HG02759 (cell line): ENCODE measurements around the gene GJB5.
"Not testable (repeated sequence)": the region's sequence is repeated elsewhere in the genome, so short reads cannot be mapped to it uniquely, and the experiment has no call there.

Experiments
- ATAC-seq: cut with Tn5 transposase; IDR thresholded peaks from one replicate; pipeline ENCODE4 v1.9.1; 2021; ENCODE audit warnings: mild to moderate bottlenecking, moderate library complexity; ENCODE audit not compliant: unreplicated experiment

The GJB5 gene

DNA sequence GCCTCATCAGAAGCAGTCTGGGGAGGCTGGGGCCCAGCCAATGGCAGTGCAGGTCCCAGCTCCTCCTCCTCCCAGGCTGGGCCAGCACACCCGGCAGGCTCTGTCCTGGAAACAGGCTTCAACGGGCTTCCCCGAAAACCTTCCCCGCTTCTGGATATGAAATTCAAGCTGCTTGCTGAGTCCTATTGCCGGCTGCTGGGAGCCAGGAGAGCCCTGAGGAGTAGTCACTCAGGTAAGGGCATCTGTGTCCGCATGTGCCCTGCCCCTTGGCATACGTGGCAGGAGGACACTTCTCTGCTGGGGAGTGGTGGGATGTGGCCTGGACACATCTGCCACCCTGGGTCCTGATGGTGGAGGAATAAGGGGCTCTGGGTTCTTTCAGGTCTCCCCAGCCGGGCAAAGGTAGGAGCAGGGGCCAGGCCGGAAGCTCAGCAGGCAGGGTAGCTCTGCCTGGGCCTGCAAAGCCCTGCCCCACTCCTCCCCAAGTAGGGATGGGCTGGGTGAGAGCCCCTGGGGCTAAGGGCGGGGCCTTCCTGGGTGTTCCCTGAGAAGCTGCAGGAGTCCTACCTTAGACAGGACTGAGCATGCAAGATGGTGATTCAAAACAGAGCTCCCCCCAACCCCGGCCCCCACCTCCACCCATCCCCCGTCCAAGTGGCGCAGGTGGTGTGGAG is at the start of gene GJB5:
TSS of gene GJB5 (plus strand) at position 84 of the 674 bp plus-strand sequence. CDS start 2,284 bp downstream, outside the sequence.
- no peak for ATAC-seq

DNA sequence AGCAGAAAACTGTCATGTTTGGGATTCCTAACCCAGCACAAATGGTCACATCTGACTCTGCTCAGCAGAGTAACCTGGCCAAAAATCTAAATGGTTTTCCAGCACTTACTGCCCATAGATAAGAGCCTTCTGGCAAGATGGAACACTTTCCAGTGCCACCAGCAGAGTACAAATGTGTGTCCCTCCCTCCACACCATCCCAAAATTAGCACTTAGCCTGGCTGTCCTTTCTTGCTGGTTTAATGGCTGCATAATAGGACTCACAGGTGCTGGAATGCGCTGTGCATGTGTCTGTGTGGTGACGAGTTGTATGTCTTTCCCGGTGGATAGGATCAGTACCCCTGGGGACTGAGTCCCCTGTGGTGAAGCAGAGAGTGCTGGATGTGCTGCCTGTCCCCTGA is 49.8 kb upstream of the GJB5 start:
- no peak for ATAC-seq

DNA sequence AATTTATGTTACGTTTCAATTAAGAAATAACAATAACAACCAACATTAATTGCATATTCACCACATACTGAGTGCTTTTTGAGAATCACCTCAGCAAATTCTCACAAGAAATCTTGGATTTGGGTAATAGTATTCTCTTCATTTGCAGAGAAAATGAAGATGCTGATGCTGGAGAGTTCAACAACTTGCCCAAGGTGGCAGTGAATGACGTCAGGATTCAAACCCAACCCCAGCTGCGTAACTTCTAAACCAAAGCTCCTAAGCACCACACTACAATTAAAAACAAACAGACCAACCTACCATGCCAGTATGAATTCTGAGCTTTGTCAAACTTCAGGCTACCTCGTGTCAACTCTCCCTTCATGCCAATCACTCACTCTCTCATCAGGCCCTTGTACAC is 46.7 kb upstream of the GJB5 start:
- ATAC-seq: no peak

DNA sequence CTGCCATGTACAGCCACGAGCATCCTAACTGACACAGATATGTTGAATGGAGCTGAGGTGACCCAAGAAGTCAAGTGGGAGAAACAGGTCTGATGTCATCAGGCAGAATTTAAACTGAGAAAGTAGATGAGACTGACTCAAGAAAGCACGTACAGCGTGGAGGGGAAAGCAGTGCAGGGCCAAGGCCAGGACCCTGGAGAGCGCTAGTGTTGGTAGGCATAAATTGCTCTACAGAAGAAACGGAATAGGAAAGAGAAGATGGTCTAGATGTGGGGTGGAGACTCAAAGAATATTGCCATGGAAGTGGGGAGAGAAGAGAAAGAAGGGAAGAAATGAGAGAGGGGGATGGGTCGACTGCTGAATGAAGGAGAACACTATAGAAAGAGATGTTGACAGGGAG is 45.3 kb upstream of the GJB5 start:
- ATAC-seq: no peak

DNA sequence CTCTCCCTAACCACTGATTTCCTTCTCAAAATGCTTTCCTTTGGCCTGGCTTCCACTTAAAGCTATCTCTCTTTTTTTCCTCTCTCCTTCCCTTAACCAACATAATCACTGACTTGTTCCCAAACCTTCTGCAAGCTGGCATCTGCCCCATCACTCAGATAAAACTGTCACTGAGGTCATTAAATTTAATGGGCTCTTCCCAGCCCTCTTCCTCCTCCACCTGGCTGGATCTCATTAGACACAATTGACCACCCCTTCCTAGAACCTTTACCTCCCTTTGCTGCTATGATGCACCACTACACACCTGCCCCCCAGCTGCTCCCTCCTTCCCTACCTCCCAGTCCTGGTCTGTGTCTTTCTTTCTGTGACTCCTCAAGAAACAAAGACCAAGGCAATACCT is 44.0 kb upstream of the GJB5 start:
- no peak for ATAC-seq

DNA sequence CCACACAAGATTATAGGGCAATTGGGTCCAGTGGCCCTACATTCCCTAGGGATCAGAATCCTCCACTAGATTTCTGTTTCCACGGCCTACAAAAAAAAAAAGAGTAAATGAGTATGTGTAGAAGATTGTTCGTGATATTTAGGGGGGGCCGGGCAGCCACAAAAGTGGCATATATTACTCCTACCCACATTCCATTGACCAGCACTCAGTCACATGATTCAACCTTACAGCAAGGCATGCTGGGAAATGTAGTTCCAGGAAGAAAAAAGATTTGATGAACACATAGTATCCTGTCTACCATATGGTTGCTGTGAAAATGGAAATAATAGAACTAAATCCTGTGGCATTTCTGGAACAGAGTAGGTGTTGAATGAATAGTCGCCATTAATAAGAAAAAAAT is 43.4 kb upstream of the GJB5 start:
- no peak for ATAC-seq

DNA sequence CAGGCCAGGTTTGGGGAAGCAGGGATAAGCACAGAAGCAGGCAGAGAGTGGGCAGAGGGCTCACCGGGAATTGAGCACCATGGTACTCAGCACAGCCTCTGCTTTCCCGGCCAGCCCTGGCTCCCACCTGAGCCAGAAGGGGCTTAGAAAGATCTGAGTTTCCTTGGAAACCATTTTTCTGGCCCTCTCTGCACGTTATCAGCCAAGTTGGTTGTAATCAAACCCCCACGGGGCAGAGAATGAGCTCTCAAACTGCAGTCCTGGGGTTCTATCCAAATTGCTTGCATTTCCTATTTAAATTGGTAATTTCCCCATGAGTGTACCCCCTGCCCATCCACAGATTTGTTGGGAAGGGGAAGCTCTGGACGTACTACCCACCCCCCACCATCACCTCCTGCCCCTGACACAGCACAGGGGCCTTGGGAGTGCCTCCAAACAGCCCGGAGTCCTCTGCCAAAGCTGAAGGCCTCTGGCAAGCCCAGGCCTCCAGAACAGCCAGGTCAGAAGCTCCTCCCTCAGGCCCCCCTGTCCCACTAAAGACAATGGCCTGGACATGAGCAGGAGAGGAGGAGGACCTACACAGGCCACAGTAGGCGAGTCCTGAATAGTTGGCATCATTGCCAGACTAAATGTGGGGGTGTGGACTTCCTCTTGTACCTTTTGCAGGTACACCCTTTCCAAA is 42.7 kb upstream of the GJB5 start:
- no peak for ATAC-seq

DNA sequence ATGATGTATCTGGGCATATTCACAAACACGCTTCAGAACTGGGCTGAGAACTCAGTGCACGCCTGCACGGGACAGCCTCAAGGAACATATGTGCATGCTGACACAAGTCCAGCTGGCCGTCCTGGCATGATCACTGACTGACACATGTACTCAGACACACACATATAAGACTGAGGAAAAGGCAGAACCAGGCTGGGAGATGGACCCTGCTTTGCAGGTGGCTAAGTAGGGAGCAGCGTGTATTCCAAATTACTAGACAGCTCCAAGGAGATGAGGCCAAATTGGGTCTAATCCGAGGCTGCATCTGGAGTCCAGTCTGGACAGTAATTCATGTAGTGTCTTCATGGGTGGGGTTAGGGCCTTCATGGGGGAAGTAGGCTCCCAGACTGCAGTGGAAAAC is 41.4 kb upstream of the GJB5 start:
- no peak for ATAC-seq

DNA sequence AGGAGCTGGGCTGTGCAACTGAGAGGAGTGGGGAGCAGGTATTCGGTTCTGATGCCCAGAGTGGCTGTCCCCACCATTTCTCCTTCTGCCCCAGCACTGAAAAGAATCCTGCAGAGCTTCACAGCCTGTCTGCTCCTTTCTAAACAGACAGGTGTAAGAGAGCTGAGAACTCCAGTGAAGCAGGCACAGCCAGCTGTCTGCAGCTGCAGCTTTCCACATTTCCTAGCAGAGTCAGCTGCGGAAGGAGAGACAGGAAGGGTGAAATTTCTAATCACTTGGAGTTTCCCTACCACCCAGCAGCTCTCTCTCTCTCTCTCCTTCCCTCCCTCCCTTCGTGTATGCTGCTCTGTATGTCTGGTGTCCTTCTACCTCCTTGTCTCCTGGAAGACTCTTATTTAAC is 40.5 kb upstream of the GJB5 start:
- ATAC-seq: no peak

DNA sequence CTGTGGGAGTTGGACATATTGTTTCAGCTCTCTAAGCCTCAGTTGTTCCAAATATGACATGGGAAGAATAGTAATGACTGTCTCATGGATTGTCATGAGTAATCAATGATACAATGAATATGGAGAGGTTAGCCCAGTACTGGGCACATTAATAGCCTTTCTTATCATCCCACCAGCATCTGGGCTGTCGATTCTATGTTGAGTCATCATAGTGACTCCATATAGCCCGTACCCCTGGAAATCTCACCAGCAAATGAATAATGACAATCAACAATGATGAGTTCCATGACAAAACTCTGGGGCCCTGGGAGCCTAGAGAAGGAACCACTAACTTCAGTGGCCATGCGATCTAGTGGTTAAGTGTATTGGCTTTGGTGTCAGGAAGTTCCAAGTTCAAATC is 39.7 kb upstream of the GJB5 start:
- ATAC-seq: no peak

DNA sequence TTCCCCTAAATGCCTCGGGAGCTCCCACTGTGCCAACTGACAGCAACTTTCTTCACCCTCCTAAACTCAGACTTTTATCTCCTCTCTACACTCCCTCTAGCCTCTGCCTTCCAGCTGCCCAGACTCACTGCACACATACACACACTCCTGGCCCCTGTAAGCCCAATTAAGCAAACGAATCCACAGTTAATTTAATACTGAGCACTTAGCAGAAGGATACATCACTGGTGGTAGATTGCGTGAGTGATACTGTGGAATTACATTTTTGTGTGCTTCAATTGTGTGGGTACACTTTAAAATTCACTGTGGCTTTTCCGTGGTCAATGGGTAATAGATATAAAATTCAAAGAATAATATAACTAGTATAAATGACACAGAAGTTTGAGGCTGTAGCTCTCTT is 33.6 kb upstream of the GJB5 start:
- no peak for ATAC-seq

DNA sequence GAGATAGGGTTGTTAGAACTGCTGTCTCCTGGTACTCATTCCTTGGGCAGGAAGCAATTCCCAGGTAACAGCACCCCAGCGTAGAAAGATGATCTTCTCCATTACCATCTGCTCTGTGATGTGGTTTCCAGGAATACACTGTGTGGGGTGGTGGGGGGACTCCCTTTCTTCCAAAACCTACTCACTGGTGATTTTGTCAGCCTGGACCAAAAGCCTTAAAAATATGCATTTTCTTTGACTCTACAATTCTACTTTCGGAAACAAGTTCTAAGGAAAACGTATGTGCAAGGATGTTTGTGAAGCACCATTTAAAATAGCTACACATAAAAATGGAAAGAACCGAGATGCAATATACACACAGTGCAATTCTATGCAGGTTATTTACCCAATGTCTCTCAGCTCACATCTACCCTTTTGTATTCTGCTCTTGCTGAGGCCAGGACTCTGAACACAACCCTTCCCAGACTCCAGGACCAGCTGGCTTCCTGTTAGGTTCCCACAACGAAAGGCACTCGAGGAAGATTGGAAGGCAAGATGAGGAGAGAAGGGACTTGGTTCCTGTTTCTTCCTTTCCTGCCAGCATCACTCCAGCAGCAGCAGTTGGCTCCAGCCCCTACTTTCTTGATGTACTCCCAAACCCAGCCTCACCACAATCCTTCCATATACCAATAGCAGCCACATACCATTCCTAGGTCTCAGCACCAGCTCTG is 33.0 kb upstream of the GJB5 start:
- ATAC-seq: no peak

DNA sequence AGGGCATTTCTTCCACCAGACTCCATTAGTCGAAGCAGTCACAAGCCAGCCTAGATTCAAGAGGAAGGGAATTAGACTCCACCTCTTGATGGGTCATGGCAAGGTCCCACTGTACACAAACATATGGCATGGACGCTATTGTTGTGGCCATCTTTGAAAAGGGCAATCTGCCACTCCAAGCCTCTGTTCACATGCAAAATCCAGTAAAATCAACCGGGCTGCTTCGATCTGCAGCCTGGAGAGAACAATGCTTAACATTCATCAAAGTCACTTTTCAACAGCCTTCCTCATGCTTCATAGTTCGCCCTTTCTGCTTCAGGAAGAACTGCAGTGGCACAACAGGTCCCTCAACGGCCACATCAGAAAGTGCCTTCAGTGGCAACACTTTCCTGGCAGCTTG is 28.0 kb upstream of the GJB5 start:
- no peak for ATAC-seq

DNA sequence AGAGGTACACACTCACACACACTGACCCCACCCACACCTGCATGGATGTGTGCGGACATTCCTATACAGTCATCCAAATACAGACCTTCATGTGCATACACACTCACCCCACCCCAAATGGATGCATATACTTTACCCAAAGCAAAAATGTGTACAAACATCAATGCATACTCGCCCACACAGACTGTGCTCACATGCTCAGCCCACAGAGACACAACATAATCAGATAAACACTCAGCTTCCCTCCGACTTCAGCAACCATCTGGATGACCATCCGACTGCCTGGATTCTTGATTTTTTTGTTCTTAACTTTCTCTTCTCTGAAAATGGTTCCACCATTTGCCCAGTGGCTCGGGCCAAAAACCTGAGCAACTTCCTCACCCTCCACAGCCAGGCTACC is 24.4 kb upstream of the GJB5 start:
- ATAC-seq: no peak

DNA sequence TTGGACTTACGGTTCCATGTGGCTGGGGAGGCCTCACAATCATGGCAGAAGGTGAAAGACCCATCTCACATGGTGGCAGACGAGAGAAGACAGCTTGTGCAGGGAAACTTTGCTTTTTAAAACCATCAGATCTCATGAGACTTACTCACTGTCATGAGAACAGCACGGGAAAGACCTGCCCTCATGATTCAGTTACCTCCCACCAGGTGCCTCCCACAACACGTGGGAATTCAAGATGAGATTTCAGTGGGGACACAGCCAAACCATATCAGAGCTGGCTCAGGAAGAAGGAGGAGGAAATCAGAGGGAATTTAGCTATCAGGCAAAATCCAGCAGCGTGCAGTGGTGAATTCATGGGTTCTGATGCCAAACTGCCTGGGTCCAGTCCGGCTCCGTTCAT is 22.0 kb upstream of the GJB5 start:
- not testable (repeated sequence) for ATAC-seq

DNA sequence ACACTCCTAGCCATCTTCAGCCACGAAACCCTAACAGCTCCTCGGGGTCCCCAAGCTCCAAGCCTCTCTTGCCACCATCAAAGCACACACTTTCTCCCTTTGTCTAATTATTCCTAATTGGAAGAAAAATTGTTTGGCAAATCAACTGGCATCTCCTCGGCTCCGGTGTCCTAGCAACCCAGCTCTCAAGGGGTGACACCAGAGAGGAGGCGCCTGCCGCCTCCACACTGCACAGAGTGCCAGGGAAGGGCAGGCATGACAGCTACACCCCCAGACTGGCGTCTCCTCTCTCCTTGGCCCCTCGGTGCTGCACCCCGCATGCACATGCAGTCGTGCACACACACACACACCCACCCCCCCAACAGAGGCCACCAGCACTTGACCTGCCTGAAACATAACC is 18.2 kb upstream of the GJB5 start:
- ATAC-seq: no peak

DNA sequence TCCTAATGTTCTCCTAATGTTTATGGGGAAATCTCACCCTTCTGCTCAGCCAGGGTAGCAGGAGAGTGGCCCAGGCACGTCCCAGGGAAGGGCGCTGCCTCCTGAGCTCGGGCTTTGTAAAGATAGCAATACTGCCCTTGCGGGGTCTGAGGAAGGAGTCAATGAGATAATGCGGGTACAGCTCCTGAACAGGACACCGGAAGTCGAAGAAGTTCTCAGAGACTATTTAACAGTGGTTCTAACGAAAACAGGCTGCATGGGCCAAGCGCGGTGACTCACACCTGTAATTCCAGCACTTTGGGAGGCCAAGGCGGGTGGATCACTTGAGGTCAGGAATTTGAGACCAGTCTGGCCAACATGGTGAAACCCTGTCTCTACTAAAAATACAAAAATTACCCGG is 17.6 kb upstream of the GJB5 start:
- ATAC-seq: not testable (repeated sequence)

DNA sequence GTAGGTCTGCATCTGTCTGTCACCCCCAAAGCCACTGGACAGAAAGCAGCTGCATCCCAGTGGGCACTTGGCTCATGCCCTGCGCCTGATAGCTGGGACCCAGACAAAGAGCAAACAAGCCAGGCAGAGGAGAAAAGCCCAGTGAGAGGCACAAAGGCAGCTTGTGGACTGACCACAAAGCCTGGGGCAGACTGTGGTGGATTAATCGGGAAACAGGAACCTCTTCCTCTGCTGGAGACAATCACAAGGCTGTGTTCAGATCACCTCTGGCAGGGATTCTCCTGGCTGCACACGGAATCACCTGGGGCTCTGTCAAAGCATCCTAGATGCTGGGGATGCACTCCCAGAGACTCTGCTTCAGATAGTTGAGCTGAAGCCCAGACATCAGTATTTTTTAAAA is 15.2 kb upstream of the GJB5 start:
- no peak for ATAC-seq

DNA sequence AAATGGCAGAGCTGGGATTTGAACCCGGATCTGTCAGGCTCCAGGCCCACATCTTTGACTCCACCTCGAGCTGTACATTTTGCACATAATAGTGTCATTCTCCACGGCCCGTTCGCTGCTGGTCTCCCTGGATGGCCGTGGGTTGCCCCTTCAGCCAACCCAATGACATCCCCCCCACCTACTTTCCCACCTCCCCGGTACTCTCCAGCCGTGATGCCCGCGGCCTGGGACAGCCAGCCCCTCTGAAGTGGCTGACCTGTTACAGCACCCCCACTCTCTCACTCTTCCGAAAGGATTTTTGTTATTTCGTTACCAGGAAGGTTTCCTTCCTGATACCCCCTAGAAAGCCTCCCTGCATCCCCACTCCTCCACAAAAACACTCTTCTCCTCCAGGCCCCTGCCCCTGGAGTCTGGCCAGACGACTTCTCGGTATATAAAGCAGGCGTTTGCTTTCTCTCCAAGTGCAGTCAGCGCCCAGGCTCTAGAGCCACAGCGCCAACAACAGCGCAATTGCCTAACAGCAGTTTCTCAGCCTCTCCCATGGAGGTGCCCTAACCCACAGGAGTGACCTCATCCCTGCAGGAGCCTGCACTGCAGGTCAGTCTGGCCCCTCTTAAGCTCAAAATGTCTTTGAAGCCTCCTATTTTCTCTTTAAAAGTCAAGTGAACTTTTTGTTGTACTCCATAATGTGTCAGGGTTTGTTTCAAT is 14.5 kb upstream of the GJB5 start:
- ATAC-seq: no peak

DNA sequence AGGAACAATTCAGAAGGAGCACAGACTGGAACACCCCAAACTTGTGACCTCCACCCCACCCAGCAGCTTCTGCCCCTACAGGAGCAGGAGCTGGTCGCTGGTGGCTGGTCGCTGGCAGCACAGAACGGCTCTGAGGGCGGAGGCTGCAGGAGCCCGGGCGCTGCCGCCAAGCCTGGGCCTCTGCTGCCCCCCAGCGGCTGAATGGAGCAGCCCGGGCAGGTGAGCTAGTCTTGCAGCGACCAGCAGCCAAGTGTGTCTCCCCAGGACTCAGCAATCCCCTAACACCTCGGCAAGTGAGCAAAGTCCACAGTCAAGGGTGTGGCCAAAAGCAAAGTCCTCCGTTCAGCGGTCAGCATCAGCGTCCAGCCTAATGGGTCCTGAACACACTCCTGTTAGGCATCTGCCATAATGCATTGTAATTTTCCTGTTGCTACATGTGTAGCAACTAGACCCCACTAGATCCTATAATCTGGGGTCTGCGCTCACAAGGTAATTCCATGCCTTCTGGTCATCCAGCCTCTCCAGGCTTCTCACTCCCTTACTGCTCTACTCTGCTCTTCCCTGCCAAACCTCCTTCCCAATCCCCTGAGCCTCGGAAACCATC is 12.1 kb upstream of the GJB5 start:
- ATAC-seq: peak; percentile 73

DNA sequence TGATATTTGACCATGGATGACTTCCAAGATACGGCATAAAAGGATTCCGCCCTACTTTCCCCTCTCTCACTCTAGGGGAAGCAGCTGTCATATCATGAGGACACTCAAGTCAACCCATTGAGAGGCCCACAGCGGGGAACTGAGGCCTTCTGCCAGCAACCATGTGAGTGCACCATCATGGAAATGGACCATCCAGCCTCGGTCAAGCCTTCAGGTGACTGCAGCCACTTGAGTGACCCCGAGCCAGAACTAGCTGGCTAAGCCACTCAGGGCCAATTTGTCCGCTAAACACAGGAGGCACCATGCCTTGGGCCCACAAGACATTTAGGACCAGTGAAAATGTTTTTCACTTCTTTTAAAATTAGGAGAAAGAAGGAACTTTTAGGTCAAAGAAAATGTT is 11.1 kb upstream of the GJB5 start:
- no peak for ATAC-seq
